K562 (cell line): ENCODE data around the gene COMMD8. TPM values are rescaled to one million over a fixed set of nuclear protein-coding genes. Genes with fewer than 3 reads are reported as not detected.

Experiments
- ATAC-seq: fragments of 200-7000 bp; cut with Tn5 transposase; 3 replicates; pipeline ENCODE4 v1.9.1; 2020; ENCODE audit warnings: moderate library complexity
- BruUV-seq: library from RNA; stranded (reverse); fragments of 400-500 nt; replicated peaks from 2 replicates; lab custom pipeline; 2021; lab: Mats Ljungman, UMichigan
- CTCF ChIA-PET: fragments of 300-600 bp; formaldehyde crosslinking; extraction: SDS; loops from one replicate; lab custom pipeline; 2021; ENCODE audit warnings: low intra/inter-chr PET ratio; lab: Yijun Ruan, JAX
- POLR2A ChIA-PET: fragments of 300-600, 350-650 bp; sonication (Branson Sonifier 250); formaldehyde crosslinking; extraction: SDS; loops from one replicate; lab custom pipeline; 2021; ENCODE audit warnings: antibody characterized with exemption, inconsistent platforms; lab: Yijun Ruan, JAX
- DNase-seq, 4 experiments: peaks; one replicate each; pipeline versions ENCODE4 v3.0.0 to v3.0.0-alpha.2; 2011 to 2018; ENCODE audit warnings: low spot score in 3 of 4, mixed read lengths in 3 of 4; ENCODE audit errors: extremely low read depth in 1 of 4
- FAIRE-seq: peaks from 2 replicates; lab custom pipeline; 2011; peaks lifted over from hg19 to GRCh38; lab: Jason Lieb, UNC
- H2AFZ ChIP-seq: 2 replicates; pipeline ENCODE4 v1.6.0; 2011; ENCODE audit warnings: low read depth, low read length, control low read depth, inconsistent platforms
- H3K27ac ChIP-seq: fragments of 200-600 bp; 3 replicates; pipeline ENCODE4 v1.8.0; 2011; ENCODE audit warnings: low read depth, mild to moderate bottlenecking, control low read depth, inconsistent platforms, low read length, moderate library complexity, mixed read lengths; ENCODE audit errors: extremely low read depth
- H3K27me3 ChIP-seq, 2 experiments: fragments of 300-600 bp in 1 of 2; 2 replicates in 1 of 2; 3 replicates in 1 of 2; pipeline versions ENCODE4 v1.6.0 to v1.8.0; 2011; ENCODE audit warnings: inconsistent platforms in 2 of 2, low read length in 2 of 2, mild to moderate bottlenecking in 1 of 2, mixed read lengths in 1 of 2, moderate library complexity in 1 of 2; ENCODE audit not compliant: control insufficient read depth in 2 of 2, insufficient read depth in 2 of 2
- H3K36me3 ChIP-seq: fragments of 300-600 bp; 3 replicates; pipeline ENCODE4 v1.8.0; 2011; ENCODE audit warnings: mild to moderate bottlenecking, low read length, inconsistent platforms; ENCODE audit not compliant: control insufficient read depth, insufficient read depth
- H3K4me1 ChIP-seq, 2 experiments: fragments of 200-600 bp in 1 of 2; replicated peaks in 1 of 2; 2 replicates in 1 of 2; 3 replicates in 1 of 2; pipeline versions ENCODE4 v1.5.1 to v1.8.0; 2011; ENCODE audit warnings: inconsistent platforms in 2 of 2, low read length in 2 of 2, mild to moderate bottlenecking in 1 of 2, mixed read lengths in 1 of 2, moderate library complexity in 1 of 2; ENCODE audit not compliant: control insufficient read depth in 2 of 2, insufficient read depth in 2 of 2
- H3K4me2 ChIP-seq: 2 replicates; pipeline ENCODE4 v1.6.1; 2011; ENCODE audit warnings: low read length, control low read depth, inconsistent platforms, mixed read lengths; ENCODE audit not compliant: insufficient read depth
- H3K4me3 ChIP-seq: fragments of 200-600 bp; sonication (generic), shearing (Covaris generic); 2 replicates; pipeline ENCODE4 v1.5.1; 2016; ENCODE audit warnings: control low read depth, inconsistent platforms
- H3K79me2 ChIP-seq: fragments of 200-600 bp; 3 replicates; pipeline ENCODE4 v1.8.0; 2011; ENCODE audit warnings: low read length, inconsistent platforms; ENCODE audit not compliant: control insufficient read depth, insufficient read depth
- H3K9ac ChIP-seq, 2 experiments: 2 replicates each; pipeline versions ENCODE4 v1.6.0 to v1.6.1; 2011; ENCODE audit warnings: low read depth in 2 of 2, low read length in 2 of 2, control low read depth in 1 of 2, inconsistent platforms in 1 of 2, mild to moderate bottlenecking in 1 of 2, mixed read lengths in 1 of 2; ENCODE audit not compliant: insufficient read depth in 1 of 2
- H3K9me1 ChIP-seq: one replicate; pipeline ENCODE4 v1.6.0; 2011; ENCODE audit warnings: inconsistent platforms, mild to moderate bottlenecking, low read length, moderate library complexity; ENCODE audit not compliant: control insufficient read depth, insufficient read depth
- H3K9me3 ChIP-seq: replicated peaks from 2 replicates; pipeline ENCODE4 v1.5.1; 2011; ENCODE audit warnings: low read depth, low read length, inconsistent platforms; ENCODE audit not compliant: control insufficient read depth, insufficient read depth
- H4K20me1 ChIP-seq: replicated peaks from 2 replicates; pipeline ENCODE4 v1.6.1; 2011; ENCODE audit warnings: low read length, inconsistent platforms, mixed read lengths; ENCODE audit not compliant: control insufficient read depth, insufficient read depth
- CLOCK ChIP-seq: fragments of 250-450 bp; sonication (Bioruptor Pico); IDR thresholded peaks from 2 replicates; pipeline ENCODE4 v1.4.0; 2020; ENCODE audit warnings: mild to moderate bottlenecking, moderate library complexity, borderline replicate concordance
- SMAD3 ChIP-seq: fragments of 450-650 bp; formaldehyde crosslinking; conservative IDR thresholded peaks from 2 replicates; pipeline ENCODE4 v1.4.0; 2020; ENCODE audit warnings: mild to moderate bottlenecking
- TOE1 ChIP-seq, 2 experiments: fragments of 450-650 bp in 1 of 2; sonication (generic) in 1 of 2; formaldehyde crosslinking in 1 of 2; IDR thresholded peaks; 2 replicates each; pipeline versions ENCODE4 v1.7.1 to v1.8.0; 2016 to 2022; ENCODE audit warnings: borderline replicate concordance in 2 of 2, mild to moderate bottlenecking in 2 of 2, antibody characterized with exemption in 1 of 2, inconsistent platforms in 1 of 2, low read depth in 1 of 2, missing genetic modification reagents in 1 of 2, moderate library complexity in 1 of 2
- WGBS: fragments of 100-300 bp; shearing (Covaris generic); methylation state at CpG from one replicate; pipeline ENCODE4 v1.1.6; 2016; ENCODE audit warnings: low coverage, mixed read lengths; ENCODE audit not compliant: insufficient coverage; ENCODE audit errors: missing lambda C conversion rate; 5-methylcytosine and 5-hydroxymethylcytosine counted together
- in situ Hi-C: fragments of 300-500 bp; cut with MboI; formaldehyde crosslinking; loops from 4 replicates; pipeline ENCODE4 v1.15.0; 2018; ENCODE audit warnings: inconsistent platforms, mixed read lengths
- intact Hi-C: fragments of 100-400 bp; cut with micrococcal nuclease; formaldehyde crosslinking; loops from 2 replicates; pipeline ENCODE4 v1.14.2; 2022
- polyA plus RNA-seq, 8 experiments: library from polyadenylated mRNA; depleted of rRNA in 4 of 8; stranded (reverse) in 5 of 8; unstranded in 3 of 8; fragments of >200 nt; fragmentation: Nextera tagmentation in 2 of 8; fragmentation: Illumina TruSeq in 1 of 8; extraction: Ambion mirVana in 2 of 8; extraction: Trizol in 1 of 8; gene quantifications; 2 replicates each; pipeline versions ENCODE4 v1.2.1 to v1.2.3, GENCODE V29; 2011 to 2014; ENCODE audit warnings: inconsistent platforms in 1 of 8, missing spikeins in 1 of 8
- total RNA-seq, 7 experiments: library from RNA; depleted of rRNA in 6 of 7; stranded (reverse); fragments of >200 nt in 6 of 7; fragmentation: Illumina TruSeq in 2 of 7; extraction: Trizol in 2 of 7; gene quantifications; 2 replicates each; pipeline versions ENCODE4 v1.2.1 to v1.2.3, GENCODE V29; 2011 to 2021; ENCODE audit warnings: low replicate concordance in 1 of 7

COMMD8 gene
- total and polyA plus RNA-seq, 9 of the 15 experiments (the other 6 are each of a cell fraction or from before 2014, with no cell fraction given): 7.6 to 41.0 (median 13.1) TPM

GRCh38 chr4:47419296-47419695 lies 44.2 kb downstream of the COMMD8 start:
- BruUV-seq: no TSS peak
- FAIRE-seq: no peak
- H3K4me1 ChIP-seq: no peaks in the 10 kb centered on the region
- no peak overlapping the region for H3K9ac ChIP-seq
- POLR2A ChIA-PET: no interaction called here
- no peak overlapping the region for H2AFZ ChIP-seq
- 3% methylated on average over 2 of the region's 2 CpGs for WGBS
- ATAC-seq: no peak
- H3K4me3 ChIP-seq: no peak overlapping the region
- H3K9me1 ChIP-seq: no peaks in the 10 kb centered on the region
- H4K20me1 ChIP-seq: no peaks in the 10 kb centered on the region
- H3K27ac ChIP-seq: no peak overlapping the region
- H3K36me3 ChIP-seq: no peaks in the 10 kb centered on the region
- H3K9me3 ChIP-seq: no peaks in the 10 kb centered on the region
- no peak overlapping the region for H3K4me2 ChIP-seq
- intact Hi-C loops: no loop called here
- no peak for DNase-seq
- H3K27me3 ChIP-seq: no peaks in the 10 kb centered on the region
- TF ChIP-seq TOE1 (IDR thresholded peaks at IDR 0.05; ENCODE audit: borderline replicate concordance): no peak
- no peak for TF ChIP-seq TOE1 (CRISPR knock-in tag; IDR thresholded peaks at IDR 0.05; ENCODE audit: borderline replicate concordance, low read depth)
- TF ChIP-seq CLOCK (CRISPR knock-in tag): no peak
- TF ChIP-seq SMAD3: no peak
- TF ChIP-seq, all 486 proteins: peak for 0
- in situ Hi-C loops: no loop called here
- no peaks in the 10 kb centered on the region for H3K79me2 ChIP-seq
- CTCF ChIA-PET: no interaction called here
